Stimulated activated CD4-positive, alpha-beta T cell treated with anti-CD3 and anti-CD28 coated beads, Interleukin-4, amount 100 ng/mL, for 24 hours (primary cell): ENCODE measurements around the gene FSTL4.

Experiments used
- DNase-seq: peaks from one replicate; pipeline ENCODE4 v3.0.0-alpha.2; 2020

The FSTL4 gene

DNA sequence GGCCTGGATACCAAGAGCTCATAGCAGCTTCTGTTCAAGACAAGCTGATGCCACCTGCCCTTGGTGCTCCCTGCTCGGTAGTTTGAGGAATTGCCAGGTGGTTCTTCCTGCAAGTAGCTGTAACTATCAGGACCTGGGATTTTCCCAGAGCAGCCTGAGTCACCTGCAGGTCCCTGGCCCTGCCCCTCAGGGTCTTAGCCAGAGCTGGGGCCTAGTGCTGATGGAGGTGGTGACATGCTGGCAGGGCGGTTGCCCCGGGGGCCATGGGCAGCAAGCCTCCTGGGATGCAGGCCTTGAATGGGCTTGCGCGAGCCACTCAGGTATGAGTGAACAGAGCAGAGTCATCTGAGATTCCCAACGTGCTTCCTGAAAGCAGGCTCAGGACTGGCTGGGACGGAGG lies 298.3 kb downstream of the FSTL4 start:
- no peak for DNase-seq

DNA sequence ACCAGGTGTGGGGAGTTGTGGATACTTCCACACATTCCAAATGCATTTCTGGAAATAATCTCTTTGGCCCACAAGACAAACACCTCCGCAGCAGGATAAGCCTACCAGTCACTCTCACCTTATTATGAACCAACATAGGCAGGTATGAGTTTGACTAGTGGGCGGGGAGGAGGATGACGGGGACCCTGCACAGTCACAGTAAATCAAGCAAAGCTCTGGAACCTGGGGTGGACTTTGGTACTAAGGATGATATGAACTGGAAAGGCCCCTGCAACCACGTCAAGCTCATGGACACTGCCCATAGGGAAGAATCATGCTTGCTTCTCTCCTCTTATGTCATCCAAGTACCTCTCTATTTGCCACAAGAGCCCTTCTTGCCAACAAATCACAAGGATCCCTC lies 301.2 kb downstream of the FSTL4 start:
- DNase-seq: no peak

DNA sequence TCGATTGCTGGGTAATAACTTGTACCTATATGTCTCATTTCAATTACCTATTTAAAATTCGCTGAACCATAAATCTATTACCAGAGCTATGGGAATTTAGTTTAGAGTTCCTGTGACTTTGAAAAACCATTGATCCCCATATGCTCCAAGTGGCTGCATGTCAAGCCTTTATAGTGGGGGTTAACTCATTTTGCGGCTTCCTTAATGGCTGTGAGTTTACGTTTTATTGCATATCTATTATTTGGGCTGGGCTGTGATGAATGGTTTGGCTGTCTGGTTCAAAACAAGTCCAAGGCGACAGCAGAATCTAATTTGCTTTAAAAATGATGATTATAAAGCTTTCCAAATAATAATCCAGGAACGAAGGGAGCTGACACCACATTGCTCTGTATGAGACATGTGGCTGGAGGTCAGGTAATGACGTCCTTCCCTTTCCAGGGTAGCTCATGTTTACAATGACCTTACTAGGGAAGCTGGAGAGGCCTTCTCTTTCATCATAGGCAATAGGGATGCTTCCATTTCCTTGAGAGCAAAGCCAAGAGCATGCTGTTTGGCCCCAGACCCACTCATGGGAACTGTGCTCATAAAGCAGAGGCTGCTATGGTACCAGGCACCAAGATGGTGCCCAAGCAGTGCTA lies 302.2 kb downstream of the FSTL4 start:
- DNase-seq: no peak

DNA sequence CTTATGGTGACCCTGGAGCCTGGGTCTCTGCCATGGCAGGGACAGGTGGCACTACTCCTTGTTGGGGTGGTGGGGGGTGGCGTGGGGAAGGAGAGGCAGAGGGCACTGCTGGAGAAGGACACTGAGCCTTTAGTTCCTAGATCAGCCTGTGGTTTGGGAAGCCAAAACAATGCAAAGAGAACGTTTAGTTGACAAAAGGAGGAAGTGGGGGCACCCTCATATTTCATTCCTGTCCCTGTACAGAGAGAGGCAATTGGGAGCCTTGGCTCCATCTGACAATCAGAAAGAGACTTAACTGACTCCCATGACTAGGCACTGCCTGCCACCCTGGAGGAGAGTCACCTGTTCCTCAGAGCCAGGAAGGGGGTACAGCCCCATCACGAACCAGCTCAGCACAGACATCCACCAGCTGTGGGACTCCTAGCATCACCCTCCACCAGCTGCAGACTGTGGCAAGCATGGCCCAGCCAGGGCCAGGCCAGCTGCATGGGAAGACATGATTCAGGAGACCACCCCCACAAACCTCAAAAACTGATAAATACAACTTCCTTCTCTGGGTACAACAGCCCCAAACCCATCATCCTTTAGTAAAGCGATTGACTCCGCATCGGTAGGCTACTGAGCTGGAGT lies 303.1 kb downstream of the FSTL4 start:
- no peak for DNase-seq

DNA sequence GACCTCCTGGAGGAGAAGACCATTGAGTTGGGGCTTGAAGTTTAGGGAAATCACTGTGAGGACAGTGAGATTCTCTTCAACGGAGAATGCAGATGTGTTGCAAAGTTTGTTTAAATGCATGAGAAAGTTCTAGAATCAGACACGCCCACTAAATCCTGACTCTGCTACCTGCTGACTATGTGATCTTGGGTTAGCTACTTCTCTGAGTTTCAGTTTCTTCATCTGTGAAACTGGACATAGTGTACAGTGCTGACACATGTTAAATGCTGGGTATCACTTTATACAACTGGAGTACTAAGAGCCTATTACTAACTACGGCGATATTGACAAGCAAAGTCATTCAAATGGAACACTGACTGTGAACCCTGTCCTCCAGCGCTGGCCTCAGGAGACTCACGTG lies 305.1 kb downstream of the FSTL4 start:
- DNase-seq: no peak

DNA sequence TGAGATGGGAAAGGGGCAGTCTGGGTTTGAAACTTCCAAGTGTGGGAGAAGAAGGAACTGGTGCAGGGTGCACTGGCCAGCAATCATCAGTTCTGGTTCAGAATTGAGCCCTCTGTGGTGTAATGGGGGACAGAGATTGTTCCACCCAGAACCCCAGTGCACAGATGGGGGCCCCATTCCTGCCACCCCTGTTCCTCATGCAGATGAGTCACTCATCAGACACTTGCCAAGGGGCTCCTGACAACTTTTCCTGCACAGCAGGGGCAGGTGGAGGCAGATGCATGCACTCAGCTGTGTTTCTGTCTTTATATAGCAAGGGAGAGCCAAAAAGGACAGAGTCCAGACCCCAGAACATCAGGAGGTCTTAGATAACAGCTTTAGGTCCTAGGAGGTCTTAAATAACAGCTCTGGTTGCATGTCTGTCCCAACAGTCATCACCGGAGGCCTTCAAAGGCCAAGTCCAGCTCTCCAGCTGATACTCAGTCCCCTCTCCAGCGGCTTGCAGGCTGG lies 307.6 kb downstream of the FSTL4 start:
- DNase-seq: no peak

DNA sequence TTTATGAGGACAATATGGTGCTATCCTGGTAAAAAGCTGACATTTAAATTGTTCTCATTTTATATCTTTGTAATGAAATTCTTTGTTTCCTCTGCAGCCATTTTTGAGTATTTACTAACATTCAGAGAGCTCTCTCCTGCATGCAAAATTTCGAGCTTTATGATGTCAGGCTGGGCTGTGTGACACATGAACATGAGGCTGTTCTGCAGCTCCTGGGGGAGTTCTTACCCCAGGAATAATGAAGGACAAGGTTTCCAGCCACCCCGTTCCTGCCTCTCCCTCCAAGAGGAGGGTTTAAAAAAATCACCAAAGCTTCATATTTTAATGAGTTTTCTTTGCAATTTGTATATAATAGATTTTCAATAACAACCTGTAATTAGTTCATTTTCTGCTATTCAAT lies 308.2 kb downstream of the FSTL4 start:
- DNase-seq: no peak

DNA sequence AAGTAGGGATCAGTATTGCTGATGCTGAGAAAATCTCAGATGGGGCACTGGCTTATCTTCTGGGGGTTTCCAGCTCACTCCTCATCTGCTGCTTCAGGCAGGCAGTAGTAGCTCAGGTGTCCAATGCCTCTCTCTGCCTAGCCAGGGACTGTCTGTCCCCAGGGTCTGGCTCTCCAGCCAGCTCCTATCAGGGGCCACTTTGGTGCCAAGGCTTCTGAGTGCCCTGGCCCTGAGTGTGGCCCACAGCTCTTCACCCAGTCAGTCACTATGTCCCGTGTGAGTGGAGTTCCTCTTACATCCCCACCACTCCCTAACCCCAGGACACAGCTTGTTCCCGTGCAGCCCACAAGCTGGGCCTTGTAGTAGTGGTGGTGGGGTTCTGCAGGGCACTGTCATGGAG lies 309.0 kb downstream of the FSTL4 start:
- no peak for DNase-seq

DNA sequence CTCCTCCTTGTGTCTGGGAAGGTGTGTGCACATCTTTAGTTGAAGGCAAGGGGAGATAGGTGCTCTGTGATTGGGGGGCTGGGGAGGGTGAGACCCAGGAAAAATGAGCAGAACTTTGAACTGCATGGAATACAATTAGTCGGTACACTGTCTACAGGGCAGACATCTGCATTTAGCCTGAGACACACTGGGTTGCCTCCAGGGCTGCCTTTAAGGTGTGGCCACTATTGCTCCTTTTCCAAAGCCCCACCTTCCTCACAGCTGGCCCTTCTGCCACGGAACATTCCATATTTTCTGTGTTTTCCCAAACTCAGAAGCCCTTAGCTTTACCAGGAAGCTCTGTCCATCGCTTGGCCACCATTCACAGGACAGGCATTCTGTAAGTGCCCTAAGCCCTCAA lies 312.6 kb downstream of the FSTL4 start:
- DNase-seq: no peak

DNA sequence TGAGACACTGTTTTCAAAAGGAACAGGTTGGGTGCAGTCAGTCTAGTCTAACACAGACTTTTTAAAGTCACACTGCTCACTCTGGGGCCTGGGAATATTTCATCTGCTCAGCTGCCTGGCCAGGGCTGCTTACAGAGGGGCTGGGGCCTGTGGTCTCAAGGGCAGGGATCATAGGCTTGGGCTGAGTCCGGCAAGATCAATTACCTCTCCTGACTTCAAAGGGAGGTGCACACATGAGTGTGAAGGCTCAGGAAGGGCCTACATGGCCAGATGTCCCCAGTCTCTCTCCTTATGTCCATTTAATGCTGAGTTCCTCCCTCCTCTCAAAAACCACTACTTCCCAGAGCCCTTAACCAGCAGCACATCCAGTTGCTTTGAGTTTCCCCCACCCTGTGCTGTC lies 313.3 kb downstream of the FSTL4 start:
- no peak for DNase-seq

DNA sequence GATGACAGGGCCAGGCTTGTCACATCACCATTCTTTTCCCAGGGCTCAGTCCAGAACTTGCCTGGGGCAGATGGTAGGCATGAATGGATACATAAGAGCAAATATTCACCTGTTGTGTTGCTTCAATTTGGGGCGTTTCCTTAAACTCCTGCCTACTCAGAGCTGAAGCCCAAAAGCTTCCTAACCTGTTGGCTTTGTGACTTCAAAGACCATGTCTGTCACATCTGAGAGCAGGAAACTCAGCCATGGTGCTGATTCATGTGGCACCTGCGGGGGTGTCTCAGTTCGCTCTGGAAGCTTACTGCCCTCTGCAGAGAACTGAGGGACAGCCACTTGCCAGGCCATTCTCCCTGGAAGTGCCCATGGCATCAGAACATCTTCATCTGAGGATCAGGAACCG lies 313.9 kb downstream of the FSTL4 start:
- peak; percentile 15 for DNase-seq

DNA sequence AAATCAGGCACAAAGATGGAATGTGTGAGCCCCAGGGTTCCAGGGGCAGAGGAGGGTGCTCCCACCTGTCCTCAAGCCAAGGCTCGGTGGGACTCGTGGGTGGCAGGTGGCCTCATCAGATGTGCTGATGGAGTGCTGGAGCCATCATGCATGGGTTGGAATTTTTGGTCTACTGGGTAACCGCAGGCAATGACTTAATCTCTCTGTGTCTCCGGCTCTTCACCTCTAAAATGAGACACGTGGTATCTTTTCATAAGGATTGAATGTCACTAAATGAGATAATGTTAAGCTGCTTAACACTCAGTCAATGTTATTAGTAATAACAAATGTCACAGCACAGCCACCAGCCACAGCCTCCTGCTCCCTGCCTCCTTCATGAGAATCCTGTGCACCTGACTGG lies 315.0 kb downstream of the FSTL4 start:
- no peak for DNase-seq

DNA sequence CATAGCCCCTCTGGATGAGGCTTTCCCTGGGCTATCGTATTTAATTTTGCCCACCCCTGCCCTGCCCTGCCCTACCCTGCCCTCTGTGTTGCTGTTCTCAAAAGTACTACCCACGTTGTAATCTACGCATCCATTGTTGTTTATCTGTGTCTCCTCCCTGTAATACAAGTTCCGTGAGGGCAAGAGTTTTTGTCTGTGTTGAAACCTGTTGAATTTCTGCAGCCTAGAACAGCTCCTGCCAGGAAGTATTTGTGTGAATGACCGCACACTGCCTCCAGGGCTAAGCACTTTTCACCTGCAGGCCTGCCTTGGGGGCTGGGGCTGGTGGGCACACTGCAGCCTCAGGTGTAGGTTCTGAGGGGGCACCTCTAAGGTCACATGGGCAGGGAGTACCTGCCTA lies 315.7 kb downstream of the FSTL4 start:
- DNase-seq: no peak

DNA sequence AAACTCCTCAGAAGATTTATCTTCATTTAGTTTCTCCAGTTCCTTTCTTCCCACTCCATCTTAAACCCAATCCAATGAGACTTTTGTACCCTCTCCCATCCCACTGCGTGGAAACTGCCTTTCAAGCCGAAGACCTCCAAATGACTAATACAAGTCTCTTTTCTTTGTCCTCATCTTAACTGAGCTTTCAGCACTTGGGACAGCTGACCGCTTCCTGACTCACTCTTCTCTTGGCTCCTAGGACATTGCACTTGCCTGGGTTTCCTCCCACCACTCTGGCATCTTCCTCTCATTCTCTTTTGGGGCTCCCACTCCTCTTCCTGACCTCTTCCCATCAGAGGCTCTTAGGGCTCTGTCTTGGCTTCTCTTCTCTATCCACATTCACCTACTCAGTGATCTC lies 316.8 kb downstream of the FSTL4 start:
- DNase-seq: no peak

DNA sequence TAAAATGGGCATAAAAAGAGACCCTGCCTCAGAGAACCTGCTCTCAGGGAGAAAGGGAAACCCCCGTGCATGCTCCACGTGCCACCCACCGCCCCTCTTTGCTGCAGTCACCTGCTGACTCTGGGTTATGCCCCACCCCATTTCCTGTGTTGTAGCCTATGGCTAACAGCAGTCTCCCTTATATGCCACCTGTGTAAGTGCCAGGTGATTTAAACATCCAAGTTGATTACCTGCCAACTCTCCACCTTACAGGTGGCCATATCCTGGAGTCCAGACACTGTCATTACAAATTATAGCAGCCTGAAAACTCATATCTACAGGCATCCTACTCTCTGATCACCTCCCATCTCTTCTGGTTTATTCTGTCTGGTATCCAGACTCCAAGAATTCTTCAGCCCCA lies 318.0 kb downstream of the FSTL4 start:
- no peak for DNase-seq

DNA sequence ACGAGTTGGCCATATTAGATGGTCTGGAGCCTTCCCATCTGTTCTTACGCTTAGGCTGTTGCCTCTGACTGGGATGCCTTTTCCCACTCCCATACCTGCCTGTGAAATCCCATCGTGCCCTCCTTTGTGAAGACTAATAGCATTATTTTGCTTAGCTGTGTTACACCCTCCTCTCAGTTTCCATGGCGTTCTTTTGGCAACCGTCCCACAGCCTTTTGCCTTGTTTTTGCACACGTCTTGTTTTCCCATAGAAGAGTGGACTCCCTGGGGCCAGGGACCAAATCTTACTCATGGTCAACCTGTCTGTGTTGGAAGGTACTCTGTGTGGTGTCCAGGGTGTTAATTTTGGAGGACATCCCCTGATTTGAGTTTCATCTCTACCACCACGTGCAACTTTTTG lies 318.4 kb downstream of the FSTL4 start:
- DNase-seq: no peak

DNA sequence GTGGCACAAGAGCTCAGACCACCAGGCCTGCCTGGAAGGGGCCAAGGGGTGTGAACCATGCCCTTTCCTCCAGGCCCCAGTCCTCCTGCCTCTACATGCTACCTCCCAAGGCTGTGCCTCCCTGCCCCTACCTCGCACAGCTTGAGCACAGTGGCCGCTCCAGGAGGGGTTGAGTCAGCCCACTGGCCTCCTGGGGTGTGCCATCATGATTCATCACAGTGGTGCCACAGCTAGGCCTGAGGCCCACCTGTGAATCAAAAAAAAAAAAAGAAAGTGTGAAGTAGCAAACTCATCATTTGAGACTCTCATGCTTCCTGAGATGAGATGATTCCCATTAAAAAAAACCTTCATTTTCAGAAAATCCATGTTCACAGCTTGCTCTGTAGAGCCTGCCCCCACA lies 320.0 kb downstream of the FSTL4 start:
- DNase-seq: no peak

DNA sequence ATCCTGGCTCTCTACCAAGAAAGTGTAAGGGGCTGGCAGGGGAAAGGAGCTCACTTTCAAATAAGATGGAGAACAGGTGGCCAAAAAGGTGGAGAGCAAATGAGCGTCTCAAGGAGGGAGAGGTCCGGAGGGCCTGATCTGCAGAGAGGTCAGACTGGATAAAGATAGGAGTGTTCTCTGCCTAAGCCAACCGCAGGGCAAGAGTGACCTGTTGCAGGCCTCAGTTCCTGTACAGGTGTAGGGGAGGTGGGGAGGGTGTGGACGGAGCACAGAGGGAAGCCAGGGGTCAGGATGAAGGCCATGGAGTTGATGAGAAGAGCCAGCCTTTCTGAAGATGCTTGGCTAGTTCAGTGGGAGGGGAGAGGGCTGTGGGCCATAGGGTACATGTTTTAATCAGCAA lies 320.8 kb downstream of the FSTL4 start:
- DNase-seq: no peak

DNA sequence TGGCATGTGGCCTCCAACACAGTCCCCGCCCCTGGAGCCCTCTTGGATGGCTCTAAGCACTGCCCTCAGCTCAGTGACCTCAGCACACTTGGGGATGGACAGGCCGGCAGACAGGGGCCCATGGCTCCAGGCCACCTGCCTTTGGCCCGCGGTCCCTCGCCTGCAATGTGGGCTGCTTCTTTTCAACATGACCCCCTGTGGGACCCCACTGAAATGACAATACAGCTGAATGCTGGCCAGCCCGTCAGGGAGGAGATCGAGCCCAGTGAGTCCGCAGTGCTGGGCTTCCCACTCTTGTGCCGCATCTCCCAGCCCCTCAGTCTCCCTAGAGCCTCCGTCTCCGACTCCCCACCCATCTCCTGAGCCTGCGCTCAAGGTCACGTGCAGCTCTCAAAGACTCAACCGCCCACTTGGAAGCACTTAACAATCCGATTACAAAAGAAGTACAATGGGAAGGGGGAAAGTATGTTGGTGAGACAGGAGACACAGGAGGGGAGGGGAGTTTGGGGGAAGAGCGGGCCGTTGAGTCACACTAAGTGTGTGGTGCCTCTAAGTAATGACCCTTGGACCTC lies 321.6 kb downstream of the FSTL4 start:
- no peak for DNase-seq

DNA sequence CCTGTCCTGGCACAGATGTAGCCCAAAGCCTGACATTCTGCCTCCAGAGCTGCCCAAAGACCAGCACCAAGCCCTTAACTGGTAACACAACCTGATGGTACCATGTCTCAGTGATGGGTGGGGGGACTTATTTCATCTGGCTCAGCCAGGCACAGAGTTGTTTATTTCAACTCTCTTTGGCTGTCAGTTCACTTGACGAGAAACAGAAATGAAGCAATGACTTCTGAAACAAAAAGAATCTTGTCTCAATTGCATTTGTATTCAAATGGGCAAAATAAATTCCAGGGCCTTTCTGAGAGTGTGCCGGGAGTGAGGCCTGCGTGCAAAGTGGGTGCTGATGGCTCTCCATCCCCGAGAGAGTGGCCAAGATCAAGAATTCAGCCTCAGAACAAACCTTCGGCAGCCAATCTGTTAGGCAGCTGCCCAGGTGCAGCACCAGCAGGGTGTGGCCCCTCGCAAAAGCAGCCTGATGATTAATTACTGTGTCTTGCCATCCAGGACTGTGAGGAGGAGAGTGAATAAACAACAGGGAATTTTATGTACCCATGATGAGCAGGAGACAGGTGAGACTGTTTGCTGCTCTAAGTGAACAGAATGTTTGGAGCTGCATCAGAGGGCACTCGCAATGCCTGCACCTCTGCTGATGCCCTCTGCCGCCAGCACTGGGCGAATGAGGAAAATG lies 322.5 kb downstream of the FSTL4 start:
- DNase-seq: no peak

DNA sequence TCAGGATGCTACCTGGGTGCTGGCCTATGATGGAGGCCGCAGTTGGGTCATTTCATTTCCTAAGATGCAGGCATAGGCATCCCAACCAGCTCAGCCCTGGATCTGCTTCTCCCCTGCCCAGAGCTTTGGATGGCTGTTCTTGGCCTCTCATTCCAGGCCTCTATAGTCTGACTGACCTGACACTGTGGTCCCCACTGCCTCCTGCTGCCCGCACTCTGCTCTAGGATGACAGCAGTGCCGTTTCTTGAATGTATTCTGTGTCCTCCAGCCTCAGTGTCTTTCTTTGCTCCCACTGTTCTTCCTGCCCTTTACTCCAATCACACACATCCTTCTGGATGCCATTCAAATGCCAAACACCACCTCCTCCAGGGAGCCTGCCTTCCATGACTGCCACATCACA lies 324.8 kb downstream of the FSTL4 start:
- DNase-seq: peak; percentile 17

DNA sequence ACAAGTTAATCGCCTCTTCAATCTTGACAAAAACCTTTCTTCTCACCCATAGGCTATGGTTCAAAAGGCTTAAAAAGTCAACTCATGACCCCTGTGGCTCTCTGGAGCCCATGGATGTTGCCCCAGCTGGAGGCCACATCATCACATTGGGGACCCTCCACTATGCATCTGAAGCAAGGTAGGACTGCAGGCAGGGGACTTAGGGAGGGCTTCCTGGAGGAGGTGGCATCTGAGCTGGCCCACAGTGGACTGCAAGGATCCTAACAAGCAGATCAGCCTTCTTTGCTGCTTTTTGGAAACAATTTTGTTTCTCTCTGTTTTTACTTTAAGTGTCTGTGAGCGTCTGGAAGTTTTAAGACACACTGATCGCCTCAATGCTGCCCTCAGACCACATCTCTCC lies 325.9 kb downstream of the FSTL4 start:
- DNase-seq: no peak

DNA sequence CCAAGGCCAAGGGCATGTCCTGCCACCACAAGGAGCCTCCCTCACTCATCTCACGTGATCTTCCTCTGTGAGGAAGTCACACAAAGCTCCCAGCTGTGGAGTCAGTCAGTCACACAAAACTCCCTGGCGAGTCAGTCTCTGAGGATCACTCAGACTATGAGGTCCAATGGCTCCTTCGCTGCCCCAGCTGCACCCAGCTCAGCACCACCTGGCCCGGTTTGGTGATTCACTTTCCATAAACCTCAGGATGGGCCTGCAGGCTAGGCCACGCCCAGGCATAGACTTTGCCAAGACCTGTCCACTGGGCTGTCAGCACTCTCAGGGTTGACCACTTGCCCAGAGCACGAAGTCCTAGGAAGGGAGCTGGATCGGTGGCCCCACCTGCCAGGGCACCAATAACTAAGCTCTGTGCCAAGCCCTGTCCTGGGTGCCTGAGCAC lies 326.7 kb downstream of the FSTL4 start:
- DNase-seq: no peak

DNA sequence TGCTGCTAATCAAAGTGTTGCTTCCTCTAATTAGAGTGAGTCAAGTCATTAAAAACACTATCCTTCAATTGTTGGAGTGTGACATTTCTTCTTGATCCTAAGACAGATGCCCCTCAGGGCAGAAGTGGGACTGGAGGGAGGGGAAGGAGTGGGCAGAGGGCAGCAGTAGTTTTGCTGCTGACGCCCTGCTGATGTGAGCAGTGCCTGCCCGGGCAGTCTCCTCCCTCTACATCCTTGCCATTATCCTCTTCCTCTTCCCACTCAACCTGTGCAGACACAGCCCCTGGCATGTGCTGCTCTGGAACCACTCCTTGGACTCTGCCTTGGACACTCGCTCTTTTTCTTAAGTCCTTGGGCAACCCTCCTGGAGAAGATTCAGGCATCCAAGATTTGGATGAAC lies 328.0 kb downstream of the FSTL4 start:
- DNase-seq: no peak
